Suprapubic skin (tissue), 4 donors: ENCODE measurements around the gene P2RY8. TPM values are rescaled to one million over a fixed set of nuclear protein-coding genes. Genes with fewer than 3 reads are reported as not detected.
"Not testable (repeated sequence)": the region's sequence is repeated elsewhere in the genome, so short reads cannot be mapped to it uniquely, and the experiment has no call there.

Experiments
- DNase-seq, 2 donors: peaks; one replicate each; pipeline ENCODE4 v3.0.0-alpha.2; 2019; ENCODE audit warnings: low spot score in 2 of 2
- H3K27ac ChIP-seq: fragments of 200-600 bp; sonication (generic); one replicate; pipeline ENCODE4 v1.5.1; 2019
- H3K27me3 ChIP-seq: fragments of 200-600 bp; sonication (generic); one replicate; pipeline ENCODE4 v1.5.1; 2019
- H3K36me3 ChIP-seq: fragments of 200-600 bp; sonication (generic); one replicate; pipeline ENCODE4 v1.5.1; 2019
- H3K4me1 ChIP-seq: fragments of 200-600 bp; sonication (generic); one replicate; pipeline ENCODE4 v1.5.1; 2019
- H3K4me3 ChIP-seq: fragments of 200-600 bp; sonication (generic); one replicate; pipeline ENCODE4 v1.5.1; 2019; ENCODE audit warnings: mild to moderate bottlenecking
- H3K9me3 ChIP-seq: fragments of 200-600 bp; sonication (generic); one replicate; pipeline ENCODE4 v1.5.1; 2019
- EP300 ChIP-seq: sonication (generic); formaldehyde crosslinking; IDR thresholded peaks from one replicate; pipeline ENCODE4 v1.6.1; 2017; ENCODE audit warnings: antibody characterized with exemption
- POLR2A ChIP-seq, 2 donors: fragments of 450-650 bp; IDR thresholded peaks; one replicate each; pipeline ENCODE4 v1.6.1; 2017; ENCODE audit warnings: antibody characterized with exemption in 2 of 2, mild to moderate bottlenecking in 2 of 2, moderate library complexity in 2 of 2
- POLR2AphosphoS5 ChIP-seq, 3 donors: sonication (generic); formaldehyde crosslinking; IDR thresholded peaks; one replicate each; pipeline ENCODE4 v1.6.1; 2017; ENCODE audit warnings: antibody characterized with exemption in 3 of 3
- WGBS: methylation state at CpG from one replicate; pipeline ENCODE4 v1.1.5; 2018; 5-methylcytosine and 5-hydroxymethylcytosine counted together
- total RNA-seq, 4 donors: library from RNA; depleted of rRNA; stranded (reverse); fragments of >200 nt; gene quantifications; one replicate each; pipeline ENCODE4 v1.1.0, GENCODE V29; 2016
- TF ChIP-seq, protein P1 (sequence below), 2 donors: fragments of 200-600 bp in 1 of 2; fragments of 450-650 bp in 1 of 2; sonication (generic) in 1 of 2; IDR thresholded peaks; one replicate each; pipeline ENCODE4 v1.5.1; 2016 to 2019; ENCODE audit warnings: antibody characterized with exemption in 2 of 2, mild to moderate bottlenecking in 1 of 2, moderate library complexity in 1 of 2

Gene P2RY8
- total RNA-seq, 4 donors from 2014 or later: 0.25 TPM; not detected in 3

DNA sequence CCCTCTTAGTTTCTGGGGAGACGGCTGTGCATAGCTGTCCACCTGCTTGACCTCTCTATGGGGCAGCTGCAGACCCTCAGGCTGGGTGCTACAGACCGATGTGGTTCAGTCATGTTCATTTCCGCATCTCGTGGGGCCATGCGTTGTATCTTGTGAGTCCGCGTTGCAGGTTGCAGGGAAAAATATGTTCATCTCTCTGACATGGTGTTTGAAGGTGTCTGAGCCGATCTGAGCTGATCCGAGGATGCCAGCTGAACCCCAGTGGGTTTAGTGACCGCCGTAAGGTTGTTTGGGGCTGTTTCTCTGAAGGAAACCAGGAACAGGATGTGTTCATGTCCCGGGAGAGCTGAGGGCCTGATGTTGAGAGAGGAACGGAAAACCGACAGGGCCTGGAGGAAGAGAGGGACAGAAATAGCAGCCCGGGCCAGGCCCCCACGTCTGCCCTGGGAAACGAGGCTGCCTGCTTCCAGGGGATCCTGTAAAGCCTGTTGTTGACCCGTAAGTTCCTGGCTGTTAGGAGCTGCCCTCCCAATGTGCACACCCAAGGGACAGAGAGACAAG, 9.8 kb upstream of the P2RY8 start:
- H3K27me3 ChIP-seq: no peaks in the 10 kb centered on the region
- TF ChIP-seq EP300: no peak
- TF ChIP-seq POLR2AphosphoS5 (IDR thresholded peaks at IDR 0.05): no peak
- no peak for TF ChIP-seq POLR2A (IDR thresholded peaks at IDR 0.05)
- TF ChIP-seq, protein P1, sequence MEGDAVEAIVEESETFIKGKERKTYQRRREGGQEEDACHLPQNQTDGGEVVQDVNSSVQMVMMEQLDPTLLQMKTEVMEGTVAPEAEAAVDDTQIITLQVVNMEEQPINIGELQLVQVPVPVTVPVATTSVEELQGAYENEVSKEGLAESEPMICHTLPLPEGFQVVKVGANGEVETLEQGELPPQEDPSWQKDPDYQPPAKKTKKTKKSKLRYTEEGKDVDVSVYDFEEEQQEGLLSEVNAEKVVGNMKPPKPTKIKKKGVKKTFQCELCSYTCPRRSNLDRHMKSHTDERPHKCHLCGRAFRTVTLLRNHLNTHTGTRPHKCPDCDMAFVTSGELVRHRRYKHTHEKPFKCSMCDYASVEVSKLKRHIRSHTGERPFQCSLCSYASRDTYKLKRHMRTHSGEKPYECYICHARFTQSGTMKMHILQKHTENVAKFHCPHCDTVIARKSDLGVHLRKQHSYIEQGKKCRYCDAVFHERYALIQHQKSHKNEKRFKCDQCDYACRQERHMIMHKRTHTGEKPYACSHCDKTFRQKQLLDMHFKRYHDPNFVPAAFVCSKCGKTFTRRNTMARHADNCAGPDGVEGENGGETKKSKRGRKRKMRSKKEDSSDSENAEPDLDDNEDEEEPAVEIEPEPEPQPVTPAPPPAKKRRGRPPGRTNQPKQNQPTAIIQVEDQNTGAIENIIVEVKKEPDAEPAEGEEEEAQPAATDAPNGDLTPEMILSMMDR (IDR thresholded peaks at IDR 0.05): no peak
- H3K4me3 ChIP-seq: no peak overlapping the region
- no peaks in the 10 kb centered on the region for H3K36me3 ChIP-seq
- peak; percentile 48 to 64 for DNase-seq
- H3K4me1 ChIP-seq: no peaks in the 10 kb centered on the region
- H3K27ac ChIP-seq: no peak overlapping the region
- 71% methylated on average over 7 of the region's 18 CpGs for WGBS
- H3K9me3 ChIP-seq: no peaks in the 10 kb centered on the region

DNA sequence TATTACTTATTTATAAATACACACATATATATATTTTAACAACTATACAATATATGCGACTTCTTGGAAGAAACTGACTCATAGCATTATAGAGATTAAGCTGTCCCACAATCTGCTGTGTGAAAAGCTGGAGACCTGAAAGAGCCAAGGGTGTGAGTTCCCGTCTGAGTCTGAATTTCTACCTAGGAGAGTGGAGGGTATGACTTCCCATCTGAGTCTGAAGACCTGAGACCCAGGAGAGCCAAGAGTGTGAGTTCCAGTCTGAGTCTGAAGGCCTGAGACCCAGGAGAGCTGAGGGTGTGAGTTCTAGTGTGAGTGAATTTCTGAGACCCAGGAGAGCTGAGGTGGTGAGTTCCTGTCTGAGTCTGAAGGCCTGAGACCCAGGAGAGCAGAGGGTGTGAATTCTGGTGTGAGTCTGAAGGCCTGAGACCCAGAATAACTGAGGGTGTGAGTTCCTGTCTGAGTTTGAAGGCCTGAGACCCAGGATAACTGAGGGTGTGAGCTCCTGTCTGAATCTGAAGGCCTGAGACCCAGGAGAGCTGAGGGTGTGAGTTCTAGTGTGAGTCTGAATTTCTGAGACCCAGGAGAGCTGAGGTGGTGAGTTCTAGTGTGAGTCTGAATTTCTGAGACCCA, 8.9 kb upstream of the P2RY8 start:
- H3K9me3 ChIP-seq: no peaks in the 10 kb centered on the region
- DNase-seq: no peak
- no peak overlapping the region for H3K27ac ChIP-seq
- no peak for TF ChIP-seq POLR2AphosphoS5 (IDR thresholded peaks at IDR 0.05)
- no peaks in the 10 kb centered on the region for H3K4me1 ChIP-seq
- 87% methylated on average over 2 of the region's 2 CpGs for whole genome bisulfite sequencing
- H3K27me3 ChIP-seq: no peaks in the 10 kb centered on the region
- no peak overlapping the region for H3K4me3 ChIP-seq
- H3K36me3 ChIP-seq: no peaks in the 10 kb centered on the region

DNA sequence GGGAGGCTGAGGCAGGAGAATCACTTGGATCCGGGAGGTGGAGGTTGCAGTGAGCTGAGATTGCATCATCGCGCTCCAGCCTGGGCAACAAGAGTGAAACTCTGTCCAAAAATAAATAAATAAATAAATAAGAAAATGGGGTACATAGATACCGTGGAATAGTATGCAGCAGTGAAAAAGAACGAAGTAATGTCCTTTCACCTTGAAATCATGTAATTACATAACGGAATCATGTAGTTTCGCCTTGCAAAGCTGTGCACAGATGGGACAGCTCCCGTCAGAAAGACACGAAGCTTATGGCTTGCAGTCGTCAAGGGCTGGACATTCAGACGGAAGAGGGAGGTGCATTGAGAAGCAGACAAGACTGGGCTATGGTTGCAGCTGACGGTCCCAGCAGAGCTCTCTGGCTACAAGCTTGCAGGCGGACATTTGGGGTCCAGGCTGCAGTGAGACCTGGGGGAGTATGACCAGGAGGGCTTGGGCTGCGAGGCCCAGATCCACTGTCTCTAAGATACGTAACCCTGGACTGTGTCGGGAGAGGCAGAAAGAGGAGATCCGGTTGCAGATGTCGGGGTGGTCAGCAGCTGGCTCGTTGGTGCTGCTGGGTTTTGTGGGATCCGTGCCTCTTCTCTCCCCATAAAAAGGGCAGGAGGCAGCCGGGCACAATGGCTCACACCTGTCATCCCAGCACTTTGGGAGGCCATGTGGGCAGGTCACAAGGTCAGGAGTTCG, 6.2 kb upstream of the P2RY8 start:
- WGBS: 91% methylated on average over 22 of the region's 22 CpGs

DNA sequence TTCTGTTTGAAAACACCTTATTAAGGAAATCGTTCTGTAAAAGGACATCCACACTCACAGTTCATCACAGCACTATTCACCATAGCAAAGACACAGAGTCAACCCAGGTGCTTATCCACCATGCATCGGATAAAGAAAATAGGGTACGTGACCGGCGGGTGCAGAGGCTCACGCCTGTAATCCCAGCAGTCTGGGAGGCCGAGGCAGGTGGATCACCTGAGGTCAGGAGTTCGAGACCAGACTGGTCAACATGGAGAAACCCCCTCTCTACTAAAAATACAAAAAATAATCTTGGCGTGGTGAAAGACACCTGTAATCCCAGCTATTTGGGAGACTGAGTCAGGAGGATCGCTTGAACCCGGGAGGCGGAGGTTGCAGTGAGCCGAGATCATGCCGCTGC, 2.2 kb upstream of the P2RY8 start:
- H3K9me3 ChIP-seq, H3K4me1 ChIP-seq, H3K27ac ChIP-seq, H3K4me3 ChIP-seq, H3K27me3 ChIP-seq, DNase-seq, H3K36me3 ChIP-seq: not testable (repeated sequence)
- WGBS: 93% methylated on average over 14 of the region's 14 CpGs

More for the DNA sequence above, 6.2 kb upstream of the P2RY8 start:
- no peak overlapping the region for H3K4me3 ChIP-seq
- peak; percentile 25 to 67 for DNase-seq
- no peaks in the 10 kb centered on the region for H3K27me3 ChIP-seq
- H3K9me3 ChIP-seq: no peaks in the 10 kb centered on the region
- TF ChIP-seq EP300 (no peak), POLR2AphosphoS5 (IDR thresholded peaks at IDR 0.05) (no peak), POLR2A (IDR thresholded peaks at IDR 0.05) (no peak)
- H3K36me3 ChIP-seq: no peaks in the 10 kb centered on the region
- H3K27ac ChIP-seq: no peak overlapping the region
- no peaks in the 10 kb centered on the region for H3K4me1 ChIP-seq

DNA sequence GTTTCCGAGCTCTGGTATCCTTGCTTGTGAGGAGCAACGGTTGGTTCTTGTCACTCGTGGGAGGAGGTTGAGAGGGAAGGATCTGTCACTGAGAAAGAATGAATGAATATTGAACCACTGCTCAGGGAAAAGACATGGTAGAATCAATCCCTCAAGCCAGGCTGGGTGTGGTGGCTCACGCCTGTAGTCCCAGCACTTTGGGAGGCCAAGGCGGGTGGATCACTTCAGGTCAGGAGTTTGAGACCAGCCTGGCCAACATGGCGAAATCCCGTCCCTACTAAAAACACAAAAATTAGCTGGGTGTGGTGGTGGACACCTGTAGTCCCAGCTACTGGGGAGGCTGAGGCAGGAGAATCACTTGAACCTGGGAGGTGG, 718 bp upstream of the P2RY8 start:
- DNase-seq, H3K4me1 ChIP-seq, H3K27me3 ChIP-seq, H3K27ac ChIP-seq, H3K4me3 ChIP-seq, H3K36me3 ChIP-seq, H3K9me3 ChIP-seq: not testable (repeated sequence)
- WGBS: 78% methylated on average over 7 of the region's 7 CpGs

DNA sequence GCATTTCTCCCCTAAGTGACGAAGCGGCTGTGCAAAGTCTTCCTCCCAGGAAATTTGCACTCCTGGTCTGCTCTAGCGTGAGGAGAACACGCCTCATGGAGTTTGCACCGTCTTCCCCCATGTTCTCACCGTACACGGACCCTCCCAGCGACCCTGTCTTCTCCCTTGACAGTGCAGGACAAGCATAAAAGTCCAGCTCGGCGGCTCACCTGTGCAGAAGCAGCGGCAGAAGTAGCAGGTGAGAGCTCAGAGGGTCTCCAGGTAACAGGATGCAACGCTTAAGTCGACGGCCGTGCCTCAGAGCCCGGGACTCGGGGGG, 314 bp downstream of the P2RY8 start:
- Histone ChIP-seq H3K9me3 (no peaks in the 10 kb centered on the region), H3K4me1 (no peaks in the 10 kb centered on the region), H3K4me3 (peak overlapping the region; percentile 34), H3K27me3 (no peaks in the 10 kb centered on the region), H3K27ac (no peak overlapping the region), H3K36me3 (no peaks in the 10 kb centered on the region)
- 87% methylated on average over 17 of the region's 17 CpGs for WGBS
- TF ChIP-seq POLR2A (IDR thresholded peaks at IDR 0.05) (no peak), POLR2AphosphoS5 (IDR thresholded peaks at IDR 0.05) (no peak), EP300 (no peak)
- TF ChIP-seq, protein P1 (IDR thresholded peaks at IDR 0.05): no peak
- DNase-seq: peak in 1 of 2 donors; percentile 35

DNA sequence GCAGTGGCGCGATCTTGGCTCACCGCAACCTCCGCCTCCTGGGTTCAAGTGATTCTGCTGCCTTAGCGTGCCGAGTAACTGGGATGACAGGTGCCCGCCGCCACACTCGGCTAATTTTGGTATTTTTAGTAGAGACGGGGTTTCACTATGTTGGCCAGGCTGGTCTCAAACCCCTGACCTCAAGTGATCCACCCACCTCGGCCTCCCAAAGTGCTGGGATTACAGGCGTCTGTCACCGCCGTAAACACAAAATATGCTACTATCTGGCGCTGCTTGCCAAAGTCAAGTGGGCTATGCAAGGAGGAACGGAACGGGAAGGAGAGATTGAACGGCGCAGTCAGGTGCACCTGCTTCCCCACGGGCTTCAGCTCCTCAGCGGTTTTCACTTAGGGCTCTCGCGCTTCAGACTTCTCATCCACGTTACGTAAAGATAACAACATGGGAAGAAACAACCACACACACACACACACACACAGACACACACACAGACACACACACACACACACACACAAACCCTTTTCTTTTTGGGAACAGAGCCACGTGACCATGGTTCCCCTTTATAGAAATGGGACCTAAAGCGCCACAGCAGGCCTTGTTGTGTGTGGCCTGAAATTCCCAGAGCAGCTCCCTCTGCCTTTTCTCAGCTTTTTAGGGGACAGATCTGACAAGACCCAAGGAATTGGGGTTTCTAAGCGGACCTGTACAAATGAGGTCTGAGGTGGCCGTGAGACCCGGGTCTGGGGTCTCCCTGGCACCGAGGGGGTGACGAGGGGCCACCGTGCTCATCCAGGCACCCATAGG, 1.5 kb downstream of the P2RY8 start:
- peak in 1 of 2 donors; percentile 32 for DNase-seq
- WGBS: 79% methylated on average over 32 of the region's 33 CpGs
- Histone ChIP-seq H3K4me1 (no peaks in the 10 kb centered on the region), H3K36me3 (no peaks in the 10 kb centered on the region), H3K4me3 (peak overlapping the region; percentile 34), H3K27me3 (no peaks in the 10 kb centered on the region), H3K27ac (no peak overlapping the region), H3K9me3 (no peaks in the 10 kb centered on the region)
- TF ChIP-seq POLR2AphosphoS5 (IDR thresholded peaks at IDR 0.05) (no peak), EP300 (no peak), POLR2A (IDR thresholded peaks at IDR 0.05) (no peak)
- TF ChIP-seq, protein P1 (IDR thresholded peaks at IDR 0.05): no peak
